ENCODE measurements around the gene PHETA1.

Gene PHETA1

DNA sequence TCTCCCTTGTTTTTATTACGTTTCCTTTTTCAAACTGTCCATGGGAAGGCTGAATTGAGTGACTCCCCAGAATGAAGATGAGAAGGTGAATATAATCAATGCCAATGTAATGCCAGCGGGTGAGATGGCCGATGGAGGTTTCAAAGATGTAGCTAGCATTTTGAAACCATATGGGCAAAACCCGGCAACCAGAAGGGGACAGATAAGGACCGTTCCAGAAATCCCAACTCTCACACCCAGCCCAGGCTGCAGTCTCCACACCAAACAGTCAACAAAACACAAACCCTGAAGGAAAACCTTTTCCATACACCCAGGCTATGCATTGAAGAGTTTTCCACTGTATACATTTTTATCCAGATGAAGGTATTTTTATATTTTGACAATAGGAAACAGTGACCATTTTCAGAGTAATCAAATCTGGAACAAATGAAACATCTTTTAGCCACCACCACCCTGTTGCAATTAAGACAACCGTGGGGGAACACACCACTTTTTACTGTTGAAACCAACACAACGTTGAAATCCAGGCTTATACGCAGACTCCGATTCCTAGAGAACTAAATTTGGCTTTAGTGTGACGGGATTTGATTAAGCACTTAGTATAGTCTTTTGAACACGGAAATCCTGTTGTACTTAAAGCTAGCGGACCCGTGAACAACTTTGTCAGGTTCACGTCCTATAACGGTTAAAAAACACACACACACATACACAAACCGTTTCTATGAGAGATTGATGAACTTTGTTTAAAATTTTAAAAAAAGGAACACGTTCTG is 19.0 kb downstream of the PHETA1 start:
- no peak for DNase-seq (ENCODE audit: low spot score)
- Histone ChIP-seq H3K27ac (ENCODE audit: poor library complexity, severe bottlenecking) (no peak overlapping the region), H3K4me3 (ENCODE audit: severe bottlenecking) (no peak overlapping the region), H3K27me3 (ENCODE audit: insufficient read depth, poor library complexity, severe bottlenecking) (no peaks in the 10 kb centered on the region), H3K4me1 (ENCODE audit: insufficient read depth, poor library complexity, severe bottlenecking) (no peaks in the 10 kb centered on the region), H3K36me3 (ENCODE audit: low read depth) (no peaks in the 10 kb centered on the region), H3K9me3 (ENCODE audit: severe bottlenecking) (peaks cover 7% of the 10 kb centered on the region)
- ATAC-seq (ENCODE audit: low read depth), result no peak
- TF ChIP-seq, protein P1, sequence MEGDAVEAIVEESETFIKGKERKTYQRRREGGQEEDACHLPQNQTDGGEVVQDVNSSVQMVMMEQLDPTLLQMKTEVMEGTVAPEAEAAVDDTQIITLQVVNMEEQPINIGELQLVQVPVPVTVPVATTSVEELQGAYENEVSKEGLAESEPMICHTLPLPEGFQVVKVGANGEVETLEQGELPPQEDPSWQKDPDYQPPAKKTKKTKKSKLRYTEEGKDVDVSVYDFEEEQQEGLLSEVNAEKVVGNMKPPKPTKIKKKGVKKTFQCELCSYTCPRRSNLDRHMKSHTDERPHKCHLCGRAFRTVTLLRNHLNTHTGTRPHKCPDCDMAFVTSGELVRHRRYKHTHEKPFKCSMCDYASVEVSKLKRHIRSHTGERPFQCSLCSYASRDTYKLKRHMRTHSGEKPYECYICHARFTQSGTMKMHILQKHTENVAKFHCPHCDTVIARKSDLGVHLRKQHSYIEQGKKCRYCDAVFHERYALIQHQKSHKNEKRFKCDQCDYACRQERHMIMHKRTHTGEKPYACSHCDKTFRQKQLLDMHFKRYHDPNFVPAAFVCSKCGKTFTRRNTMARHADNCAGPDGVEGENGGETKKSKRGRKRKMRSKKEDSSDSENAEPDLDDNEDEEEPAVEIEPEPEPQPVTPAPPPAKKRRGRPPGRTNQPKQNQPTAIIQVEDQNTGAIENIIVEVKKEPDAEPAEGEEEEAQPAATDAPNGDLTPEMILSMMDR (IDR thresholded peaks at IDR 0.05; ENCODE audit: poor library complexity, severe bottlenecking), result no peak

DNA sequence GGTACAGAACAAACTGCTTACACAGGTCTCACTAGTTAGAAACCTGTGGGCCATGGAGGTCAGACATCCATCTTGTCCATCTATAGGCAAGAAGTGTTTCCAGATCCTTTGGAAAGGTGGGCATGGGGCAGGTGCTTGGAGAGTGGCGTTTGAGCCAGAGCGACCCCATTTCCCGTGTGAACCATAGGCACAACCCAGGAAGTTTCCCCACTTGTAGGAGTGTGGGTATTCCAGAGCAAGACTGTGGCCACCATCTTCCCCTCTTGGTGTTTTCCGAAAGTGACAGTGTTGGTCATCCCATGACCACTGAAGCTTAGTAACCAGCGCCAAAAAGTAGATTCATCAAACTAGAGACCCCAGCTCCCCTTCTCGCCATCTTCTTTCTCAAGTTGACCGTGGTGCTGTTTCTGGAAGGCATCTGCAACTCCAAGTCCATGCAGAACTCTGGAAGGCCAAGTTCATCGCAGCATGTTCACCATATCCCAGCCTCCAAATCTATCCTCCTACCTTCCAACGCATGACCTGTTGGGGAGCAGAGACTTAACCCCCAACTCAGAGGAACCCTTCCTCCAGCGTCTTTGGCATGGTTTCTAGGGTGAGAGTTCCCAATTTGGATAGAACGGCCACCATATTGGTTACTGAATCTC is 19.7 kb downstream of the PHETA1 start:
- H3K27ac ChIP-seq (ENCODE audit: poor library complexity, severe bottlenecking), result no peak overlapping the region
- no peak for ATAC-seq (ENCODE audit: low read depth)
- H3K9me3 ChIP-seq (ENCODE audit: severe bottlenecking), result peaks cover 7% of the 10 kb centered on the region
- no peak overlapping the region for H3K4me3 ChIP-seq (ENCODE audit: severe bottlenecking)
- H3K36me3 ChIP-seq (ENCODE audit: low read depth), result no peaks in the 10 kb centered on the region
- no peaks in the 10 kb centered on the region for H3K27me3 ChIP-seq (ENCODE audit: insufficient read depth, poor library complexity, severe bottlenecking)
- TF ChIP-seq, protein P1 (IDR thresholded peaks at IDR 0.05; ENCODE audit: poor library complexity, severe bottlenecking), result no peak
- no peaks in the 10 kb centered on the region for H3K4me1 ChIP-seq (ENCODE audit: insufficient read depth, poor library complexity, severe bottlenecking)
- no peak for DNase-seq (ENCODE audit: low spot score)

DNA sequence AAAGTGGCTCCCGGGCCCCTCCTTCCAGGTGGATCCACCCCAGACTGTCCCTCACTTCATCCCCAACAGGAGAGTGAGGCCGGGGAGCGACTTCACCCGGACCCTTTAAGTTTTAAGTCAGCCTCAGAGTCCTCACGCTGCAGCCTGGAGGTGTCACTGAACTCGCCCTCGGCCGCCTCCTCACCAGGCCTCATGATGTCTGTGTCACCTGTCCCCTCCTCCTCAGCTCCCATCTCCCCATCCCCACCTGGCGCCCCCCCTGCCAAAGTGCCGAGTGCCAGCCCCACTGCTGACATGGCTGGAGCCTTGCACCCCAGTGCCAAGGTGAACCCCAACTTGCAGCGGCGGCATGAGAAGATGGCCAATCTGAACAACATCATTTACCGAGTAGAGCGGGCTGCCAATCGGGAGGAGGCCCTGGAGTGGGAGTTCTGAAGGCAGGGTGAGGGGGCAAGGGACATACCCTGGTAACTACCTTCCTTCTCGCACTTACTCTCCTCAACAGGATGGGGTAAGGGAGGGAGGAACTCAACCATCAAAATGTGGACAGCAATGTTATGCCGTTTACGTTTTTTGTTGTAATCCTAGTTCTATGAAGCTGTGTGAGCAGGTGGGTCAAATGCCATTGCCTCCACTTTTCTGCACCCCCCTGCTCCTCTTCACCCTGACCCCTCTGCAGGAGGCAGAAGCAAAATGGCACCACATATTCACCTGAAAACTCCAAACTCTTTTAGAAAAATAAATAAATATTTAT is 20.8 kb downstream of the PHETA1 start:
- TF ChIP-seq, protein P1 (IDR thresholded peaks at IDR 0.05; ENCODE audit: poor library complexity, severe bottlenecking), result no peak
- no peak for ATAC-seq (ENCODE audit: low read depth)
- Histone ChIP-seq H3K27ac (ENCODE audit: poor library complexity, severe bottlenecking) (no peak overlapping the region), H3K9me3 (ENCODE audit: severe bottlenecking) (peaks cover 7% of the 10 kb centered on the region), H3K4me3 (ENCODE audit: severe bottlenecking) (no peak overlapping the region), H3K27me3 (ENCODE audit: insufficient read depth, poor library complexity, severe bottlenecking) (no peaks in the 10 kb centered on the region), H3K36me3 (ENCODE audit: low read depth) (no peaks in the 10 kb centered on the region), H3K4me1 (ENCODE audit: insufficient read depth, poor library complexity, severe bottlenecking) (no peaks in the 10 kb centered on the region)
- DNase-seq (ENCODE audit: low spot score), result no peak

DNA sequence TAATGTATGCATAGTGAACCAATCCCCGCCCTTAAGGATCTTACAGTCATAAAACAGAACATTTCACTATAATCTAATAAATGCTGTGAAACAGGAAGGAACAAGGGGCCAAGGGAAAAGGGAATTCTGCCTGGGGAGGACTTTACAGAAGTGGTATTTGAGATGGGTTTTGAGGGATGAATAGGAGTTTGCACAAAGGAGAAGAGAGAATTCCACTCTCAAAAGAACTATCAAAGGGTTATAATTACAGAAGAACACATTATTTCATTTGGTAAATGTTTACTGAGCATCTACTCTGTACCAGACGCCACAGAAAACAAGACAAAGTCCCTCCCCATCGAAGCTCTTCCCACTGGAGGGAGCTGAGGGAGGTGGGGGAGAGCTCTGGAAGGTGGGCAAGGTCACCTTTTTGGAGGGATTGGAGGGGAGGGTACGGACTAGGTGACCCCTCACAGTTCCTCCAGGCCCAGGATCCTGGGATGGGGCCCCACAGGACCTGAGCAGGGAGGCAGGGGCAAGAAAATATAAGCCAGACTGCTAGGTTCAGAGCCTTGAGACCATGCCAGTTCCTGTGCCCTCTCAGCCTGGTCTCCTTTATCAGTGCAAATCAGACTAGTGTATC is 24.5 kb downstream of the PHETA1 start:
- peaks cover 7% of the 10 kb centered on the region for H3K9me3 ChIP-seq (ENCODE audit: severe bottlenecking)
- TF ChIP-seq, protein P1 (IDR thresholded peaks at IDR 0.05; ENCODE audit: poor library complexity, severe bottlenecking), result no peak
- no peak for ATAC-seq (ENCODE audit: low read depth)
- no peaks in the 10 kb centered on the region for H3K36me3 ChIP-seq (ENCODE audit: low read depth)
- H3K27ac ChIP-seq (ENCODE audit: poor library complexity, severe bottlenecking), result no peak overlapping the region
- no peak overlapping the region for H3K4me3 ChIP-seq (ENCODE audit: severe bottlenecking)
- H3K4me1 ChIP-seq (ENCODE audit: insufficient read depth, poor library complexity, severe bottlenecking), result no peaks in the 10 kb centered on the region
- H3K27me3 ChIP-seq (ENCODE audit: insufficient read depth, poor library complexity, severe bottlenecking), result no peaks in the 10 kb centered on the region
- no peak for DNase-seq (ENCODE audit: low spot score)

All from RWPE2 (cell line).